GM18498 (cell line): ENCODE results near the gene LEAP2.
A peak's percentile ranks its signal among the peaks of the same experiment; 100 is the strongest.
"Not testable (repeated sequence)": the region's sequence is repeated elsewhere in the genome, so short reads cannot be mapped to it uniquely, and the experiment has no call there.

ENCODE experiments used
- ATAC-seq: cut with Tn5 transposase; IDR thresholded peaks from one replicate; pipeline ENCODE4 v1.9.1; 2021; ENCODE audit warnings: mild to moderate bottlenecking, moderate library complexity; ENCODE audit not compliant: unreplicated experiment

The LEAP2 gene

DNA sequence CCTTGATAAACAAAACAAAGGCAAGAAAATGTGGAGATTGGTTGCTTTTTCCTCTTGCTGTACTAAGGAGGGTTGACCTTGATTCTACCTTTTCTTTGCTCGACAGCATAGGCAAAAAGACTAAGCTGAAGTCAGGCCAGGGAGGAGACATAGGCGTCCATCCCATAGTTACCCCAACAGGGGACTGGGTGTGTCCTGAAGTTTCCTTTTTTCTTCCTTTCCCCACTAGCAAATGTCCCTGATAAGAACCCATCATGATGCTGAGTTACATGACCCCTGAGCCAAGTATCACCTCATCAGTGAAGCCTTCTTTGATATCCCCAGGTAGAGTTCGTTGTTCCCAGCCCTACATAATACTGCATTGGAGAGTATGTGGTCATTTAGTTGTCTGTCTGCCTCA, 33.2 kb upstream of the LEAP2 start:
- ATAC-seq, result no peak

DNA sequence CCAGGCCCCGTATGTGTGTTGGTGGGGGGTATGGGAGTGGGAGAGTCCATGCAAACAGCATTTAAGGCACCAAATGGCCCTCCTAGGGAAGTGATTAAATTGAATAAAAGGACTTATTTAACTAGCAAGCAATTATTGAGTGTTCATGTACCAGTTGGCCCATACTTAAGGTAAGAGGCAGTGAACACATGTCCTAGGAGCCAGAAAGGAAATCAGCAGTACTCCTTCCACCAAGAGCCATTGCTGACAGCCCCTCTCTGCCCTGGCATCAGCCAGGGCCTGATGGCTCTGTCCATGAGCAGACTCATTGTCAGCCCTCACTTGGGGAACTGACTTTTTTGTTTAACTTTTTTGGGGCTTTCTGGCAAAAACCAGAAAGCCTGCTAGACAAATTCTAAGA, 32.6 kb upstream of the LEAP2 start:
- no peak for ATAC-seq

GRCh38 chr5:132841305-132841704, 32.2 kb upstream of the LEAP2 start:
- no peak for ATAC-seq

DNA sequence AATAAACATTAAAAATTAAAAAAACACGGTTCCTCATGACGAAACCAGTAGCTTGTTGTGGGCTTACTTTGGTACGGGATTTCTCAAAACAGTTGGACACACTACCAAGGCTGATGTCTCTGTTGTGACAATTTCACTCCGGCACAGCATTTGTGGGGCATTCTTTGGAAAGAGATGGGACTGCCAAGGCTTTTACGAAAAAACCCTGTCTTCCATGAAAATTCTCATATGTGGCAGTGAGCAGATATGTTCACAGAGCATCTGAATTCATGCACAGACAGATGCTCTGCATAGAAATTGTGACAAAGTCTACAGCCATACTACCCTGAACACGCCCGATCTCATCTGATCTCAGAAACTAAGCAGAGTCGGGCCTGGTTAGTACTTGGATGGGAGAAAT, 25.2 kb upstream of the LEAP2 start:
- ATAC-seq, result no peak

- no peak for ATAC-seq
Measured at GRCh38 chr5:132849347-132849746, 24.1 kb upstream of the LEAP2 start.

- no peak for ATAC-seq
Measured at GRCh38 chr5:132850066-132850465, 23.4 kb upstream of the LEAP2 start.

GRCh38 chr5:132853323-132853722, 20.1 kb upstream of the LEAP2 start:
- ATAC-seq, result no peak

- ATAC-seq, result no peak
Measured at GRCh38 chr5:132853790-132854189, 19.7 kb upstream of the LEAP2 start.

GRCh38 chr5:132854301-132854700, 19.2 kb upstream of the LEAP2 start:
- no peak for ATAC-seq

DNA sequence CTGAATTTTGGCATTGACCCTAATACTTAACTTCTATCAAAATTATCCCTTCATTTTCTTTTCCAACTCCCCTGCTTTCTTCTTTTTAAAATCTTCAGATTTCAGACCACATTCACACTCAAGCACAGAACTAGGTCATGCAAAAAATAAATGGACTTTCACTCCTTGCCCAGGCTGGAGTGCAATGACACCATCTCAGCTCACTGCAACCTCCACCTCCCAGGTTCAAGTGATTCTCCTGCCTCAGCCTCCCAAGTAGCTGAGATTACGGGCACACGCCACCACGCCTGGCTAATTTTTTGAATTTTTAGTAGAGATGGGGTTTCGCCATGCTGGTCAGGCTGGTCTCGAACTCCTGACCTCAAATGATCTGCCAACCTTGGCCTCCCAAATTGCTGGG, 18.5 kb upstream of the LEAP2 start:
- not testable (repeated sequence) for ATAC-seq

- no peak for ATAC-seq
Measured at GRCh38 chr5:132856011-132856410, 17.5 kb upstream of the LEAP2 start.

GRCh38 chr5:132859889-132860437, 13.5 kb upstream of the LEAP2 start:
- no peak for ATAC-seq

- ATAC-seq, result no peak
Measured at GRCh38 chr5:132860742-132861141, 12.7 kb upstream of the LEAP2 start.

GRCh38 chr5:132865668-132866341, 7.7 kb upstream of the LEAP2 start:
- peak; percentile 24 for ATAC-seq

- ATAC-seq, result peak; percentile 98
Measured at GRCh38 chr5:132866342-132867045, 7.0 kb upstream of the LEAP2 start, which contains the start of the genes GDF9 and UQCRQ. Gene GDF9 (minus strand): TSS chr5:132866469. CDS start chr5:132864533, 1,936 bp downstream. Gene UQCRQ (plus strand): TSS chr5:132866642. CDS start chr5:132866882, 240 bp downstream.

DNA sequence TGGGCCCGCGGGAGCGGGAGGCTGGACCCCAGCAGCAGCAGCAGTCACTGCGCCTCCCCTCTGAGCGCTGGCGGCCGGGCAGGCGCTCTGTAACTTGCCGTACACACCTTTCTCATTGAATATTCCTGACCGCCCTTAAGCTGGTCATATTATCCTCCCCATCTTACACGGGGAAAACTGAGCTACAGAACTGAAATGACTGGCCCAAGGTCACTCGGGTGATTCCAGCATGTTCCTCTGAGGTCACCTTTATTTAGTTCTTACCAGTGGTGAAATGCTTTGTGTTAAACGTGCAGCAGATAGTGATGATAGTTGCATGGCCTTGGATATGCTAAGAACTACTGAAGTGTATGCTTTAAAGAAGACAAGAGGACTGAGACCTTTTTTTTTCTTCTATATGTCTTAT, 6.4 kb upstream of the LEAP2 start:
- ATAC-seq, result no peak

DNA sequence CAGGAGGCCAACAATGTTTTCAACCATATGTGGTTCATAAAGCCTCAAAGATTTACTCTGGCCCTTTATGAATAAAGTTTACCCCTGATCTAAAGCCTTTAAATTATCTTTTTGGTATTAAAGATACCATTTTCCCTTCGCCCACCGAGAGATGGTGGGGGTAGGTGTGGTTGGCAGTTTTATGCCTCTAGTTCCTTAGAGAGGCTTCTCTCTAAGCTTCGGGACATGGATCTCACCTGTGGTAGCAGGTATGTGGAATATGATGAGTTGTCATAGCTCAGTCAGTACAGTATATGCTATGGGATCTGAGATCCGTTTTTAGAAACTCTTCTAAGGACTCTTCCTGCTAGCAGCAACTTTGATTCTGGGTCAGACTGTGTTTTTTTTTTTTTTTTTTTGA, 4.7 kb upstream of the LEAP2 start:
- no peak for ATAC-seq

DNA sequence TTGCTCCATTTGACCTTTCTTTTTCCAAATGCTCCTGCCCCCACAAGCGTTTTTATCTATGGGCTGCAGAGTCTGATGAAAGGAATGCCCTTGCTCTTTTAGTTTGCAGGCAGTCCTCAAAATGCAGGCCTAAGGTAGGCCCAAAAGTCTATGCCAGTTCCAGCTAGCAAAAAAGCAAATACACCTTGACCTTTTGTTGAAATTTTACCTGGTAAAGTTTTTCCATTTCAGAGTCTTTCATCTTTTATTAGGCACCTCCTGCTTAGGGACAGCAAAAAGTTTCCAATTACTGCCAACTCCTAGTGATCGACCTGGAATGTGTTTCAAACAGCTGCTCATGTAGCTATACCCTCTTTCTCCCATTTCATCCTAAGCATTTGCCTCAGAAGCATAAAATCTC, 2.7 kb upstream of the LEAP2 start:
- no peak for ATAC-seq

- ATAC-seq, result no peak
Measured at GRCh38 chr5:132871459-132872284, 1.8 kb upstream of the LEAP2 start.

DNA sequence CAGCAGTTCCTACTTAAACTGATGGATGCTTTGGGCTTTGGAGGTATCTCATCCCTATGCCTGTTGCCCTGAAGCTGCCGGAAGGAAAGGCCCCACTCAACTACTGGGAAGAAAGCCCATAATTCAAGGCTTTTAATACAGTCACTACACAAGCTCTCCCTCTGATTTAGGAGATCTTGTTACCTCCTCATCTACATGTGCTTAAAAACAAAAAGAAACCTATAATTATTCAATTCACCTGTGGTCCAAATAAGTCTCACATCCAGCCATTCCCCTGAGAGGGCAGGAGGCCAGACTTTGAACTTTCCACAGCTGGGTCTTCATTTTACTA, 715 bp upstream of the LEAP2 start:
- ATAC-seq, result no peak

DNA sequence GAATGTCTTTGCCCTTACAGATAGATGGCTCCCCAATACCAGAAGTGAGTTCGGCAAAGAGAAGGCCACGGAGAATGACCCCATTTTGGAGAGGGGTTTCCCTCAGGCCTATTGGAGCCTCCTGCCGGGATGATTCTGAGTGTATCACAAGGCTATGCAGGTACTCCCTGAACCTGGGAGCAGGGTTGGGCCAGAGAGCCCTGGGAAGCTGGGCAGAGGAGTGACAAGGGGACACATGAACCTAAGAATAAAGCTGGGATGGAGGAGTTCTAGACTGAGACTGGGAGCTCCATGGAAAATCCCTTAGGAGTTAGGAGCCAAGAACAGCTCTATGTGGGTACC, 433 bp downstream of the LEAP2 start:
- no peak for ATAC-seq
